Heart right ventricle (tissue), 16 donors: Measurements from ENCODE around the gene HOMER3. TPM values are rescaled to one million over a fixed set of nuclear protein-coding genes. Genes with fewer than 3 reads are reported as not detected.

Source experiments
- ATAC-seq, 8 donors: fragments of 200-7000 bp; cut with Tn5 transposase; one replicate each; pipeline ENCODE4 v1.9.1; 2020; ENCODE audit warnings: mild to moderate bottlenecking in 8 of 8, moderate library complexity in 8 of 8, moderate number of reproducible peaks in 1 of 8
- DNase-seq, 2 donors: peaks; one replicate each; pipeline ENCODE4 v3.0.0-alpha.2; 2020
- H3K27ac ChIP-seq, 10 donors: fragments of 200-600 bp; sonication (generic) in 2 of 10; one replicate each; pipeline versions ENCODE4 v1.5.0 to v1.8.0; 2020 to 2022; ENCODE audit warnings: mild to moderate bottlenecking in 3 of 10
- H3K27me3 ChIP-seq, 7 donors: fragments of 200-600 bp; one replicate each; pipeline ENCODE4 v1.8.0; 2021 to 2022; ENCODE audit warnings: mild to moderate bottlenecking in 2 of 7
- H3K36me3 ChIP-seq, 9 donors: fragments of 200-600 bp; sonication (generic) in 1 of 9; one replicate each; pipeline versions ENCODE4 v1.5.0 to v1.8.0; 2020 to 2022; ENCODE audit warnings: mild to moderate bottlenecking in 2 of 9
- H3K4me1 ChIP-seq, 9 donors: fragments of 200-600 bp; sonication (generic) in 1 of 9; one replicate each; pipeline versions ENCODE4 v1.5.0 to v1.8.0; 2020 to 2022; ENCODE audit warnings: mild to moderate bottlenecking in 4 of 9
- H3K4me3 ChIP-seq, 10 donors: fragments of 200-600 bp; sonication (generic) in 2 of 10; one replicate each; pipeline versions ENCODE4 v1.5.0 to v1.8.0; 2020 to 2022; ENCODE audit warnings: mild to moderate bottlenecking in 7 of 10, moderate library complexity in 2 of 10
- H3K9me3 ChIP-seq, 11 donors: fragments of 200-600 bp in 10 of 11; sonication (generic) in 2 of 11; one replicate each; pipeline versions ENCODE4 v1.5.0 to v1.8.0; 2013 to 2022; ENCODE audit warnings: mild to moderate bottlenecking in 2 of 11, control low read depth in 1 of 11, moderate library complexity in 1 of 11
- WGBS, 2 donors: extraction: QIAGEN DNeasy Blood & Tissue Kit; methylation state at CpG; one replicate each; pipeline ENCODE4 v1.1.7; 2013; ENCODE audit warnings: inconsistent platforms in 1 of 2; 5-methylcytosine and 5-hydroxymethylcytosine counted together
- intact Hi-C, 10 donors: fragments of 100-400 bp; cut with DNase I; formaldehyde crosslinking; loops; one replicate each; pipeline versions ENCODE4 v1.11.1 to v1.14.2; 2022
- polyA plus RNA-seq, 2 donors: library from polyadenylated mRNA; stranded (reverse); fragments of 200-250 nt; gene quantifications; one replicate each; pipeline ENCODE4 v1.2.3, GENCODE V29; 2013
- total RNA-seq, 10 donors: library from RNA; stranded (reverse); fragmentation: NEBNext Ultra II Directional in 3 of 10; extraction: Animal tissue kit (Norgen Biotek cat#: 25700) in 3 of 10; gene quantifications; one replicate each; pipeline versions ENCODE4 v1.2.1 to v1.2.4, GENCODE V29; 2021 to 2023
- TF ChIP-seq, protein P1 (sequence below), 9 donors: fragments of 200-600 bp; sonication (generic) in 2 of 9; IDR thresholded peaks; one replicate each; pipeline versions ENCODE4 v1.5.0 to v1.8.0; 2021 to 2022; ENCODE audit warnings: antibody characterized with exemption in 9 of 9, mild to moderate bottlenecking in 5 of 9, moderate library complexity in 1 of 9
- donor health status: Arrhythmogenic right ventricular cardiomyopathy.
- donor health status: ischemic (EF 13 %, LVEDD 7.1; RV severe dilation, severe dysfunction).
- donor health status: healthy with polysubstance abuse.
- donor health status: DM: no; HTN: yes; CAD: no.
- donor health status: DM: no; HTN: no; CAD: no.
- donor health status: ischemic (EF 25% LVEDD 6.9; RV normal size, moderate dysfunction).
- donor health status: ischemic (EF 25% LVEDD 5.7; RV mildly dilated, moderate dysfunction).
- donor health status: healthy.
- donor health status: DM: yes; HTN: yes; CAD: no.
- donor health status: Ischemic cardiomyopathy.
- donor health status: ischemic (EF 35%, LVEDD 5.7; RV mildly dilated, moderate dysfunction).
- donor health status: nonischemic (EF 11% LVEDD 7.7; RV severe dilation, severe dysfunction).
- donor health status: DM: yes; HTN: yes; CAD: no.
- donor health status: PGD.
- donor health status: ischemic (EF 29% LVEDD 5.4; RV normal size, mild dysfunction).
- donor health status: nonischemic (EF 23%, LVEDD 6.1; RV moderate dilation, normal function).

Gene HOMER3
- total and polyA plus RNA-seq, 12 donors: 10.4 to 24.8 (median 14.8) TPM

- Histone ChIP-seq H3K27ac (no peak overlapping the region), H3K9me3 (no peaks in the 10 kb centered on the region), H3K27me3 (no peaks in the 10 kb centered on the region), H3K36me3 (peaks cover 0 to 87% (median 9%) of the 10 kb centered on the region in 9 donors), H3K4me3 (no peak overlapping the region), H3K4me1 (peaks cover 0 to 22% (median 10%) of the 10 kb centered on the region in 9 donors)
- ATAC-seq: peak in 1 of 8 donors; percentile 6
- TF ChIP-seq, protein P1, sequence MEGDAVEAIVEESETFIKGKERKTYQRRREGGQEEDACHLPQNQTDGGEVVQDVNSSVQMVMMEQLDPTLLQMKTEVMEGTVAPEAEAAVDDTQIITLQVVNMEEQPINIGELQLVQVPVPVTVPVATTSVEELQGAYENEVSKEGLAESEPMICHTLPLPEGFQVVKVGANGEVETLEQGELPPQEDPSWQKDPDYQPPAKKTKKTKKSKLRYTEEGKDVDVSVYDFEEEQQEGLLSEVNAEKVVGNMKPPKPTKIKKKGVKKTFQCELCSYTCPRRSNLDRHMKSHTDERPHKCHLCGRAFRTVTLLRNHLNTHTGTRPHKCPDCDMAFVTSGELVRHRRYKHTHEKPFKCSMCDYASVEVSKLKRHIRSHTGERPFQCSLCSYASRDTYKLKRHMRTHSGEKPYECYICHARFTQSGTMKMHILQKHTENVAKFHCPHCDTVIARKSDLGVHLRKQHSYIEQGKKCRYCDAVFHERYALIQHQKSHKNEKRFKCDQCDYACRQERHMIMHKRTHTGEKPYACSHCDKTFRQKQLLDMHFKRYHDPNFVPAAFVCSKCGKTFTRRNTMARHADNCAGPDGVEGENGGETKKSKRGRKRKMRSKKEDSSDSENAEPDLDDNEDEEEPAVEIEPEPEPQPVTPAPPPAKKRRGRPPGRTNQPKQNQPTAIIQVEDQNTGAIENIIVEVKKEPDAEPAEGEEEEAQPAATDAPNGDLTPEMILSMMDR (IDR thresholded peaks at IDR 0.05): no peak
- 94 to 95% methylated on average over 14 of the region's 14 CpGs for WGBS, 2 donors
- no peak for DNase-seq
- intact Hi-C loops: loop anchor here in 1 of 10 donors (10.0 kb wide), 1 partner anchor 448 kb away; no protein-coding TSS in a partner anchor
These were observed 28.1 kb downstream of the HOMER3 start for GRCh38 chr19:18912933-18913332.

GRCh38 chr19:18910801-18911436 is 30.1 kb downstream of the HOMER3 start:
- Histone ChIP-seq H3K9me3 (no peaks in the 10 kb centered on the region), H3K4me3 (no peak overlapping the region), H3K36me3 (peaks cover 0 to 98% (median 19%) of the 10 kb centered on the region in 9 donors), H3K4me1 (peaks cover 0 to 11% (median 0%) of the 10 kb centered on the region in 9 donors), H3K27ac (no peak overlapping the region), H3K27me3 (no peaks in the 10 kb centered on the region)
- ATAC-seq: peak in 1 of 8 donors; percentile 4
- intact Hi-C loops: loop anchor here in 1 of 10 donors (10.0 kb wide), 1 partner anchor 446 kb away; no protein-coding TSS in a partner anchor
- no peak for DNase-seq
- TF ChIP-seq, protein P1 (IDR thresholded peaks at IDR 0.05): no peak
- 95% methylated on average over 19 of the region's 19 CpGs for WGBS, 2 donors

- ATAC-seq: no peak
- H3K27ac ChIP-seq: no peak overlapping the region
- peaks cover 0 to 98% (median 21%) of the 10 kb centered on the region in 9 donors for H3K36me3 ChIP-seq
- peaks cover 0 to 5% (median 0%) of the 10 kb centered on the region in 9 donors for H3K4me1 ChIP-seq
- TF ChIP-seq, protein P1 (IDR thresholded peaks at IDR 0.05): no peak
- no peaks in the 10 kb centered on the region for H3K27me3 ChIP-seq
- WGBS, 2 donors: 83 to 94% methylated on average over 10 of the region's 10 CpGs
- DNase-seq: no peak
- intact Hi-C loops: loop anchor here in 1 of 10 donors (10.0 kb wide), 1 partner anchor 445 kb away; no protein-coding TSS in a partner anchor
- H3K9me3 ChIP-seq: no peaks in the 10 kb centered on the region
- no peak overlapping the region for H3K4me3 ChIP-seq
These were observed 31.0 kb downstream of the HOMER3 start for GRCh38 chr19:18910010-18910409.

- Histone ChIP-seq H3K36me3 (peaks cover 0 to 98% (median 21%) of the 10 kb centered on the region in 9 donors), H3K4me1 (peaks cover 0 to 5% (median 0%) of the 10 kb centered on the region in 9 donors), H3K27me3 (no peaks in the 10 kb centered on the region), H3K9me3 (no peaks in the 10 kb centered on the region), H3K4me3 (no peak overlapping the region), H3K27ac (no peak overlapping the region)
- DNase-seq (no peak), ATAC-seq (no peak)
- WGBS, 2 donors: 88 to 91% methylated on average over 17 of the region's 17 CpGs
- intact Hi-C loops: no loop called here
- TF ChIP-seq, protein P1 (IDR thresholded peaks at IDR 0.05): no peak
These were observed 31.9 kb downstream of the HOMER3 start for GRCh38 chr19:18908917-18909619.
